Kidney (tissue), 14 donors: ENCODE data around the gene LGR5. TPM values are rescaled to one million over a fixed set of nuclear protein-coding genes. Genes with fewer than 3 reads are reported as not detected.

Source experiments
- DNase-seq, 5 donors: peaks; one replicate each; pipeline ENCODE4 v3.0.0-alpha.2; 2013 to 2020
- FAIRE-seq: peaks from 2 replicates; lab custom pipeline; 2012; peaks lifted over from hg19 to GRCh38; lab: Jason Lieb, UNC
- H3K27ac ChIP-seq, 2 donors: one replicate each; pipeline ENCODE4 v1.7.0; 2013; ENCODE audit warnings: low read depth in 2 of 2, low read length in 2 of 2, inconsistent platforms in 1 of 2
- H3K27me3 ChIP-seq: one replicate; pipeline ENCODE4 v1.7.1; 2013; ENCODE audit warnings: low read length, inconsistent platforms; ENCODE audit not compliant: control insufficient read depth, insufficient read depth
- H3K36me3 ChIP-seq, 3 donors: one replicate each; pipeline versions ENCODE4 v1.7.0 to v1.7.1; 2013; ENCODE audit warnings: low read length in 3 of 3, control low read depth in 1 of 3, inconsistent platforms in 1 of 3; ENCODE audit not compliant: insufficient read depth in 3 of 3, control insufficient read depth in 2 of 3
- H3K4me1 ChIP-seq, 3 donors: one replicate each; pipeline versions ENCODE4 v1.7.0 to v1.7.1; 2013; ENCODE audit warnings: low read length in 3 of 3, inconsistent platforms in 1 of 3, low read depth in 1 of 3; ENCODE audit not compliant: control insufficient read depth in 2 of 3, insufficient read depth in 2 of 3
- H3K4me3 ChIP-seq, 3 donors: one replicate each; pipeline versions ENCODE4 v1.7.0 to v1.8.1; 2013; ENCODE audit warnings: low read length in 3 of 3, control low read depth in 1 of 3, inconsistent platforms in 1 of 3
- H3K9ac ChIP-seq, 3 donors: one replicate each; pipeline versions ENCODE4 v1.7.0 to v1.7.1; 2013; ENCODE audit warnings: low read length in 3 of 3, control low read depth in 1 of 3, inconsistent platforms in 1 of 3
- H3K9me3 ChIP-seq, 3 donors: one replicate each; pipeline versions ENCODE4 v1.7.0 to v1.7.1; 2013; ENCODE audit warnings: low read length in 3 of 3, control low read depth in 1 of 3, inconsistent platforms in 1 of 3; ENCODE audit not compliant: control insufficient read depth in 2 of 3, insufficient read depth in 1 of 3
- CTCF ChIP-seq: IDR thresholded peaks from 3 replicates; pipeline ENCODE4 v1.5.1; 2012; ENCODE audit warnings: mild to moderate bottlenecking, moderate library complexity, borderline replicate concordance; ENCODE audit not compliant: insufficient read depth; ENCODE audit errors: extremely low read depth
- intact Hi-C: fragments of 100-400 bp; cut with DNase I; formaldehyde crosslinking; loops from one replicate; pipeline ENCODE4 v1.11.1; 2022
- polyA plus RNA-seq: library from polyadenylated mRNA; stranded (reverse); fragments of 350-450 nt; fragmentation: Illumina TruSeq; extraction: RNeasy Lipid Tissue Mini Kit (QIAGEN cat#74804); gene quantifications from one replicate; pipeline ENCODE4 v1.2.3, GENCODE V29; 2014; ENCODE audit warnings: low read depth, low replicate concordance; ENCODE audit not compliant: insufficient read depth
- total RNA-seq: library from RNA; stranded (reverse); fragmentation: NEBNext Ultra II Directional; extraction: Animal tissue kit (Norgen Biotek cat#: 25700); gene quantifications from one replicate; pipeline ENCODE4 v1.2.1, GENCODE V29; 2021
- donor health status: control.
- donor health status: control.
- donor health status: control.
- donor health status: control.
- donor health status: control.
- donor health status: DM: yes; HTN: yes; CAD: no.
- donor health status: Normal renal cell carcinoma (clear cell type).

Gene LGR5
- total and polyA plus RNA-seq, 2 donors from 2014 or later = 0.19 TPM; not detected in 1

GRCh38 chr12:71440763-71441748 lies 1.5 kb downstream of the LGR5 start:
- Histone ChIP-seq H3K27me3 (peaks cover 4% of the 10 kb centered on the region), H3K9me3 (peaks cover 0 to 8% (median 2%) of the 10 kb centered on the region in 3 donors), H3K4me1 (peaks cover 2 to 8% (median 3%) of the 10 kb centered on the region in 3 donors), H3K27ac (no peak overlapping the region), H3K36me3 (no peaks in the 10 kb centered on the region), H3K9ac (peak overlapping the region in 1 of 3 donors; percentile 21), H3K4me3 (peak overlapping the region in 1 of 3 donors; percentile 45)
- intact Hi-C loops = no loop called here
- peak in 2 of 5 donors; percentile 25 to 45 for DNase-seq
- no peak for FAIRE-seq
- TF ChIP-seq CTCF = no peak

GRCh38 chr12:71441836-71442566 lies 2.4 kb downstream of the LGR5 start:
- no peak for TF ChIP-seq CTCF
- no peaks in the 10 kb centered on the region for H3K9me3 ChIP-seq
- no peak overlapping the region for H3K4me3 ChIP-seq
- peaks cover 4% of the 10 kb centered on the region for H3K27me3 ChIP-seq
- no peak overlapping the region for H3K9ac ChIP-seq
- DNase-seq = no peak
- H3K36me3 ChIP-seq = no peaks in the 10 kb centered on the region
- no peak overlapping the region for H3K27ac ChIP-seq
- FAIRE-seq = no peak
- H3K4me1 ChIP-seq = peaks cover 2 to 8% (median 3%) of the 10 kb centered on the region in 3 donors
- intact Hi-C loops = no loop called here

GRCh38 chr12:71442567-71442931 lies 3.0 kb downstream of the LGR5 start:
- no peak for TF ChIP-seq CTCF
- FAIRE-seq = no peak
- no peak overlapping the region for H3K27ac ChIP-seq
- H3K36me3 ChIP-seq = no peaks in the 10 kb centered on the region
- H3K4me1 ChIP-seq = peaks cover 2 to 8% (median 3%) of the 10 kb centered on the region in 3 donors
- no peak for DNase-seq
- no peak overlapping the region for H3K4me3 ChIP-seq
- H3K9me3 ChIP-seq = no peaks in the 10 kb centered on the region
- H3K27me3 ChIP-seq = peaks cover 4% of the 10 kb centered on the region
- intact Hi-C loops = no loop called here
- no peak overlapping the region for H3K9ac ChIP-seq
